Type B pancreatic cell (in vitro differentiated cells): ENCODE data around the gene DYNC1I1. TPM values are rescaled to one million over a fixed set of nuclear protein-coding genes. Genes with fewer than 3 reads are reported as not detected.

Source experiments
- DNase-seq: peaks from one replicate; pipeline ENCODE4 v3.0.0; 2021; ENCODE audit warnings: mixed read lengths; ENCODE audit not compliant: unreplicated experiment; ENCODE audit errors: extremely low spot score
- H3K27ac Mint-ChIP-seq: 2 replicates; pipeline ENCODE4 v1.8.0; 2021; ENCODE audit warnings: mild to moderate bottlenecking, mixed read lengths
- H3K27me3 Mint-ChIP-seq: 2 replicates; pipeline ENCODE4 v1.8.0; 2021; ENCODE audit warnings: mixed read lengths
- H3K36me3 Mint-ChIP-seq: 2 replicates; pipeline ENCODE4 v1.8.0; 2021; ENCODE audit warnings: mixed read lengths
- H3K4me1 Mint-ChIP-seq: one replicate; pipeline ENCODE4 v1.8.0; 2021; ENCODE audit warnings: mixed read lengths; ENCODE audit not compliant: unreplicated experiment
- H3K4me3 Mint-ChIP-seq: 2 replicates; pipeline ENCODE4 v1.8.0; 2021; ENCODE audit warnings: mild to moderate bottlenecking, mixed read lengths
- H3K9me3 Mint-ChIP-seq: 2 replicates; pipeline ENCODE4 v1.8.0; 2021; ENCODE audit warnings: mixed read lengths
- CTCF ChIP-seq: fragments of 200-600 bp; sonication (generic); conservative IDR thresholded peaks from 2 replicates; pipeline ENCODE4 v1.5.0; 2021; ENCODE audit warnings: antibody characterized with exemption, mild to moderate bottlenecking
- total RNA-seq: library from RNA; stranded (reverse); gene quantifications from 2 replicates; pipeline ENCODE4 v1.2.1, GENCODE V29; 2021; ENCODE audit warnings: low replicate concordance

DYNC1I1 gene
- total RNA-seq, 1 donor from 2014 or later, result 4.0 TPM

- Mint-ChIP-seq H3K4me3 (no peak overlapping the region), H3K27ac (no peak overlapping the region), H3K27me3 (peaks cover 3% of the 10 kb centered on the region), H3K9me3 (peaks cover 3% of the 10 kb centered on the region), H3K4me1 (no peaks in the 10 kb centered on the region), H3K36me3 (no peaks in the 10 kb centered on the region)
- TF ChIP-seq CTCF, result no peak
- DNase-seq, result no peak
Observed at GRCh38 chr7:95997632-95998031, 225.3 kb downstream of the DYNC1I1 start.

GRCh38 chr7:95999481-95999880 is 227.1 kb downstream of the DYNC1I1 start:
- Mint-ChIP-seq H3K27ac (no peak overlapping the region), H3K9me3 (peaks cover 3% of the 10 kb centered on the region), H3K27me3 (peaks cover 3% of the 10 kb centered on the region), H3K36me3 (no peaks in the 10 kb centered on the region), H3K4me3 (no peak overlapping the region), H3K4me1 (peaks cover 4% of the 10 kb centered on the region)
- TF ChIP-seq CTCF, result no peak
- DNase-seq, result no peak

- Mint-ChIP-seq H3K36me3 (no peaks in the 10 kb centered on the region), H3K27me3 (peaks cover 3% of the 10 kb centered on the region), H3K27ac (no peak overlapping the region), H3K4me1 (peaks cover 18% of the 10 kb centered on the region), H3K9me3 (no peaks in the 10 kb centered on the region), H3K4me3 (no peak overlapping the region)
- TF ChIP-seq CTCF, result peak; percentile 51
- no peak for DNase-seq
Observed at GRCh38 chr7:96004578-96004977, 232.2 kb downstream of the DYNC1I1 start.

GRCh38 chr7:96005271-96005670 is 232.9 kb downstream of the DYNC1I1 start:
- H3K4me1 Mint-ChIP-seq, result peaks cover 18% of the 10 kb centered on the region
- no peaks in the 10 kb centered on the region for H3K9me3 Mint-ChIP-seq
- H3K36me3 Mint-ChIP-seq, result no peaks in the 10 kb centered on the region
- DNase-seq, result no peak
- H3K27me3 Mint-ChIP-seq, result peaks cover 3% of the 10 kb centered on the region
- TF ChIP-seq CTCF, result no peak
- H3K4me3 Mint-ChIP-seq, result no peak overlapping the region
- no peak overlapping the region for H3K27ac Mint-ChIP-seq

GRCh38 chr7:96009148-96009547 is 236.8 kb downstream of the DYNC1I1 start:
- no peak overlapping the region for H3K27ac Mint-ChIP-seq
- no peak for DNase-seq
- H3K36me3 Mint-ChIP-seq, result peaks cover 5% of the 10 kb centered on the region
- no peak overlapping the region for H3K4me3 Mint-ChIP-seq
- H3K9me3 Mint-ChIP-seq, result no peaks in the 10 kb centered on the region
- peaks cover 3% of the 10 kb centered on the region for H3K27me3 Mint-ChIP-seq
- peaks cover 19% of the 10 kb centered on the region for H3K4me1 Mint-ChIP-seq
- no peak for TF ChIP-seq CTCF

GRCh38 chr7:96013836-96014235 is 241.5 kb downstream of the DYNC1I1 start:
- Mint-ChIP-seq H3K4me3 (peak overlapping the region; percentile 59), H3K36me3 (peaks cover 5% of the 10 kb centered on the region), H3K4me1 (peaks cover 19% of the 10 kb centered on the region), H3K9me3 (no peaks in the 10 kb centered on the region), H3K27ac (peak overlapping the region; percentile 77), H3K27me3 (no peaks in the 10 kb centered on the region)
- TF ChIP-seq CTCF, result no peak
- no peak for DNase-seq
